Spleen (tissue), 7 donors: ENCODE data around the gene KRTAP12-4.

Source experiments
- POLR2A ChIP-seq, 3 donors: fragments of 450-650 bp; IDR thresholded peaks; one replicate each; pipeline ENCODE4 v1.5.1; 2017; ENCODE audit warnings: antibody characterized with exemption in 3 of 3, mild to moderate bottlenecking in 1 of 3
- TF ChIP-seq, protein P1 (sequence below), 11 experiments: fragments of 200-600 bp in 7 of 11; fragments of 450-650 bp in 4 of 11; sonication (generic) in 4 of 11; IDR thresholded peaks in 8 of 11; conservative IDR thresholded peaks in 3 of 11; 1 replicate in 7 of 11; 2 replicates in 4 of 11; pipeline versions ENCODE4 v1.4.0 to v1.8.0; 2016 to 2021; ENCODE audit warnings: antibody characterized with exemption in 11 of 11, inconsistent platforms in 4 of 11, mild to moderate bottlenecking in 1 of 11
- donor health status: DM: no; HTN: no; CAD: no; lungs with moderate emphysema.
- donor health status: DM: no; HTN: no; CAD: no.
- donor health status: DM: no; HTN: no; CAD: no.

DNA sequence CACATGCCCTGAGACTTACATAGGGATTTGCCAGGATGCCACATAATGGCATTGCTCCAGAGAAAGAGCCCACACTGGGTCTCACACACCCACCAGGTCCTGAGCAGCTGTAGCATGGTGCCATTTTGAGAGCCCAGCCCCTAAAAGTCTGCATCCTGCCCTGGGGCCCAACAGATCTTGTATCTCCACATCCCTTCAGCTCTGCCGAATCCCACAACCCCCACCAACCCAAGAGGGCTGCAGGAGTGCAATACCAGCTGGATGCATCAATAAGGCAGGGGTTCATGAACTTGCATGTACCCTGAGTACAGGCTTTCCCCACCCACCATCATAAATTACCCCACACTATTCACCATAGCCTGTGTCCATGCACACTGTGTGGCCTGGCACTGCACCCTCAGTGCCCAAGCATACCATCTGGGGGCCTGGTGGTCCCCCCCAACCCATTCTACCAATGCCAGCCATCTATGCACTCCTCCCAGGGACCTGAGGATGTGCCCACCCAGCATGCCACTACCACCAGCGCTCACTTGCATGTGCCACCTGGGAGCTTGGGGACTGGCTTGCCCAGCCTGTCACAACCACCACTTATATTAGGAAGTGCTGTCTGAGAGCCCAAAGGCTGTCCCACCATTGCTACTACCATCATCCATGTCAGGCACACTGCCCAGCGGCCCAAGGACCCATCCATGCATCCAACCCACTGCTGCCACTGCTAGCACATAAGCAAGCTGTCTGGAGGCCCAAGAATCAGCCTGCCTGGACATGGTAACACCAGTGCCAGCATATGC, 16.4 kb upstream of the KRTAP12-4 start:
- TF ChIP-seq, protein P1, sequence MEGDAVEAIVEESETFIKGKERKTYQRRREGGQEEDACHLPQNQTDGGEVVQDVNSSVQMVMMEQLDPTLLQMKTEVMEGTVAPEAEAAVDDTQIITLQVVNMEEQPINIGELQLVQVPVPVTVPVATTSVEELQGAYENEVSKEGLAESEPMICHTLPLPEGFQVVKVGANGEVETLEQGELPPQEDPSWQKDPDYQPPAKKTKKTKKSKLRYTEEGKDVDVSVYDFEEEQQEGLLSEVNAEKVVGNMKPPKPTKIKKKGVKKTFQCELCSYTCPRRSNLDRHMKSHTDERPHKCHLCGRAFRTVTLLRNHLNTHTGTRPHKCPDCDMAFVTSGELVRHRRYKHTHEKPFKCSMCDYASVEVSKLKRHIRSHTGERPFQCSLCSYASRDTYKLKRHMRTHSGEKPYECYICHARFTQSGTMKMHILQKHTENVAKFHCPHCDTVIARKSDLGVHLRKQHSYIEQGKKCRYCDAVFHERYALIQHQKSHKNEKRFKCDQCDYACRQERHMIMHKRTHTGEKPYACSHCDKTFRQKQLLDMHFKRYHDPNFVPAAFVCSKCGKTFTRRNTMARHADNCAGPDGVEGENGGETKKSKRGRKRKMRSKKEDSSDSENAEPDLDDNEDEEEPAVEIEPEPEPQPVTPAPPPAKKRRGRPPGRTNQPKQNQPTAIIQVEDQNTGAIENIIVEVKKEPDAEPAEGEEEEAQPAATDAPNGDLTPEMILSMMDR (IDR thresholded peaks at IDR 0.05 in 8 of 11, conservative IDR thresholded peaks at IDR 0.05 in 3 of 11): no peak
- no peak for TF ChIP-seq POLR2A (IDR thresholded peaks at IDR 0.05)
